Pancreas (tissue), 10 donors: ENCODE results near the gene DPYSL4. TPM values are rescaled to one million over a fixed set of nuclear protein-coding genes. Genes with fewer than 3 reads are reported as not detected.
"Not testable (repeated sequence)": the region's sequence is repeated elsewhere in the genome, so short reads cannot be mapped to it uniquely, and the experiment has no call there.

ENCODE experiments used
- ATAC-seq, 4 donors: fragments of 200-7000 bp; cut with Tn5 transposase; one replicate each; pipeline versions ENCODE4 v1.8.0 to v1.9.1; 2020; ENCODE audit warnings: mild to moderate bottlenecking in 4 of 4, moderate library complexity in 4 of 4
- DNase-seq, 6 donors: peaks; one replicate each; pipeline ENCODE4 v3.0.0-alpha.2; 2020
- FAIRE-seq: peaks from 2 replicates; lab custom pipeline; 2012; peaks lifted over from hg19 to GRCh38; lab: Jason Lieb, UNC
- H3K27ac ChIP-seq, 4 donors: fragments of 200-600 bp; sonication (generic); 1 replicate in 3 of 4; 2 replicates in 1 of 4; pipeline versions ENCODE4 v1.5.0 to v1.8.0; 2020
- H3K27me3 ChIP-seq, 4 donors: fragments of 200-600 bp; one replicate each; pipeline ENCODE4 v1.8.0; 2021
- H3K36me3 ChIP-seq, 3 donors: fragments of 200-600 bp; sonication (generic) in 1 of 3; one replicate each; pipeline versions ENCODE4 v1.5.0 to v1.8.0; 2020 to 2021
- H3K4me1 ChIP-seq, 3 donors: fragments of 200-600 bp; one replicate each; pipeline ENCODE4 v1.8.0; 2021
- H3K4me3 ChIP-seq, 4 donors: fragments of 200-600 bp; sonication (generic) in 2 of 4; one replicate each; pipeline versions ENCODE4 v1.5.0 to v1.8.0; 2020 to 2021
- H3K9me3 ChIP-seq, 4 donors: fragments of 200-600 bp; one replicate each; pipeline ENCODE4 v1.8.0; 2021
- CTCF ChIP-seq, 4 donors: fragments of 200-600 bp; sonication (generic) in 3 of 4; IDR thresholded peaks; one replicate each; pipeline versions ENCODE4 v1.5.0 to v1.8.0; 2021; ENCODE audit warnings: antibody characterized with exemption in 4 of 4
- WGBS, 2 donors: extraction: QIAGEN DNeasy Blood & Tissue Kit; methylation state at CpG; one replicate each; pipeline ENCODE4 v1.1.7; 2013; 5-methylcytosine and 5-hydroxymethylcytosine counted together
- intact Hi-C, 3 donors: fragments of 100-400 bp; cut with DNase I; formaldehyde crosslinking; loops; one replicate each; pipeline versions ENCODE4 v1.11.1 to v1.14.2; 2022
- polyA plus RNA-seq, 2 donors: library from polyadenylated mRNA; stranded (reverse); fragments of 200-250 nt; gene quantifications; one replicate each; pipeline ENCODE4 v1.2.3, GENCODE V29; 2013
- total RNA-seq, 6 donors: library from RNA; stranded (reverse); fragmentation: NEBNext Ultra II Directional in 4 of 6; extraction: Animal tissue kit (Norgen Biotek cat#: 25700) in 4 of 6; gene quantifications; one replicate each; pipeline versions ENCODE4 v1.2.1 to v1.2.4, GENCODE V29; 2021 to 2023
- donor health status: healthy with polysubstance abuse.
- donor health status: DM: no; HTN: no; CAD: no; lungs with moderate emphysema.
- donor health status: DM: no; HTN: no; CAD: no.
- donor health status: control.
- donor health status: control.
- donor health status: Bipolar disorder and iron deficiency.
- donor health status: DM: yes; HTN: yes; CAD: no.
- donor health status: DM: no; HTN: no; CAD: no.
- donor health status: DM: no; HTN: no; CAD: no.
- donor health status: DM: yes; HTN: yes; CAD: no.

The DPYSL4 gene
- total and polyA plus RNA-seq, 8 donors = 0.46 to 2.8 (median 1.2) TPM

GRCh38 chr10:132219486-132219885 lies 32.7 kb downstream of the DPYSL4 start:
- Histone ChIP-seq H3K27ac (no peak overlapping the region), H3K36me3 (no peaks in the 10 kb centered on the region), H3K4me3 (no peak overlapping the region), H3K9me3 (no peaks in the 10 kb centered on the region), H3K27me3 (no peaks in the 10 kb centered on the region), H3K4me1 (no peaks in the 10 kb centered on the region)
- WGBS, 2 donors = 76 to 78% methylated on average over 7 of the region's 7 CpGs
- no peak for TF ChIP-seq CTCF (IDR thresholded peaks at IDR 0.05)
- no peak for FAIRE-seq
- ATAC-seq = no peak
- peak in 2 of 6 donors; percentile 20 to 38 for DNase-seq
- intact Hi-C loops = no loop called here

GRCh38 chr10:132220061-132220460 lies 33.3 kb downstream of the DPYSL4 start:
- Histone ChIP-seq H3K4me1 (no peaks in the 10 kb centered on the region), H3K27me3 (no peaks in the 10 kb centered on the region), H3K9me3 (no peaks in the 10 kb centered on the region), H3K27ac (no peak overlapping the region), H3K36me3 (no peaks in the 10 kb centered on the region), H3K4me3 (no peak overlapping the region)
- intact Hi-C loops = loop anchor here (5.0 to 10.0 kb wide), 4 partner anchors 132 to 415 kb away; no protein-coding TSS in a partner anchor
- FAIRE-seq = no peak
- WGBS, 2 donors = 88 to 91% methylated on average over 9 of the region's 9 CpGs
- peak in 2 of 6 donors; percentile 8 to 31 for DNase-seq
- ATAC-seq = no peak
- TF ChIP-seq CTCF (IDR thresholded peaks at IDR 0.05) = no peak

DNA sequence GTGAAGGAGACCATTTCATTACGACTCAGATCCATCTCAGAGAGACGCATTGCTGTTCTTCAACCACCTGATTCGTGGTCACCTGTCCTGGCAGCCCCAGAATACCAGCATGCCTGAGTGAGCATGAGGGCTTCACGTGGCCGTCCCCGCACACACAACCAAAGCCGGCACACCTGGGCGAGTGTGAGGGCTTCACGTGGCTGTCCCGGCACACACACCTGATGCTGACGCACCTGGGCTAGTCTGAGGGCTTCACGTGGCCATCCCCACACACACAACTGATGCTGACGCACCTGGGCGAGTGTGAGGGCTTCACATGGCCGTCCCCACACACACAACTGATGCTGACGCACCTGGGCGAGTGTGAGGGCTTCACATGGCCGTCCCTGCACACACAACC lies 34.2 kb downstream of the DPYSL4 start:
- not testable (repeated sequence) for H3K27me3 ChIP-seq, H3K27ac ChIP-seq, H3K4me1 ChIP-seq, ATAC-seq, FAIRE-seq, H3K4me3 ChIP-seq, H3K36me3 ChIP-seq, H3K9me3 ChIP-seq
- DNase-seq = peak in 2 of 6 donors; percentile 6 to 24
- intact Hi-C loops = loop anchor here (5.0 to 10.0 kb wide), 4 partner anchors 131 to 414 kb away; no protein-coding TSS in a partner anchor
- 78 to 86% methylated on average over 18 of the region's 18 CpGs for WGBS, 2 donors

GRCh38 chr10:132222726-132223125 lies 36.0 kb downstream of the DPYSL4 start:
- Histone ChIP-seq H3K27me3 (no peaks in the 10 kb centered on the region), H3K4me3 (no peak overlapping the region), H3K9me3 (no peaks in the 10 kb centered on the region), H3K27ac (no peak overlapping the region), H3K36me3 (no peaks in the 10 kb centered on the region), H3K4me1 (no peaks in the 10 kb centered on the region)
- no peak for ATAC-seq
- WGBS, 2 donors = 63 to 73% methylated on average over 21 of the region's 21 CpGs
- no peak for FAIRE-seq
- intact Hi-C loops = loop anchor here (5.0 to 10.0 kb wide), 4 partner anchors 130 to 412 kb away; no protein-coding TSS in a partner anchor
- peak in 2 of 6 donors; percentile 36 to 83 for DNase-seq
- no peak for TF ChIP-seq CTCF (IDR thresholded peaks at IDR 0.05)

GRCh38 chr10:132223156-132223590 lies 36.4 kb downstream of the DPYSL4 start:
- Histone ChIP-seq H3K4me3 (no peak overlapping the region), H3K9me3 (no peaks in the 10 kb centered on the region), H3K27ac (no peak overlapping the region), H3K4me1 (no peaks in the 10 kb centered on the region), H3K36me3 (no peaks in the 10 kb centered on the region), H3K27me3 (no peaks in the 10 kb centered on the region)
- peak; percentile 92 to 99 (median 98) for ATAC-seq
- peak; percentile 64 to 86 (median 84) for TF ChIP-seq CTCF (IDR thresholded peaks at IDR 0.05)
- FAIRE-seq = no peak
- WGBS, 2 donors = 35% methylated on average over 16 of the region's 16 CpGs
- intact Hi-C loops = loop anchor here (5.0 to 10.0 kb wide), 4 partner anchors 129 to 412 kb away; no protein-coding TSS in a partner anchor
- peak; percentile 60 to 92 (median 80) for DNase-seq
